ENCODE results near the gene MRPL45. TPM values are rescaled to one million over a fixed set of nuclear protein-coding genes. Genes with fewer than 3 reads are reported as not detected.

MRPL45 gene
- total RNA-seq, 1 experiment from 2014 or later: 60.3 TPM

GRCh38 chr17:38351412-38352222, 54.6 kb downstream of the MRPL45 start, which contains the start of gene SOCS7 (continued):
- TF ChIP-seq ATF6 (CRISPR knock-in tag; IDR thresholded peaks at IDR 0.05) (no peak), IRF2 (CRISPR knock-in tag; IDR thresholded peaks at IDR 0.05; ENCODE audit: borderline replicate concordance, low read depth) (no peak), GABPB1 (CRISPR knock-in tag; IDR thresholded peaks at IDR 0.05) (peak; percentile 82), TEAD1 (CRISPR knock-in tag; IDR thresholded peaks at IDR 0.05) (no peak), SOX15 (CRISPR knock-in tag; IDR thresholded peaks at IDR 0.05) (no peak)

- peak; percentile 30 for ATAC-seq
- POLR2A ChIA-PET: interaction anchor here (0.7 to 1.1 kb wide), 2 partner anchors 27 to 63 kb away, joined by 3 to 5 read pairs; no protein-coding TSS in a partner anchor
- peak overlapping the region; percentile 76 for H3K4me3 Mint-ChIP-seq
- no peak overlapping the region for H3K27ac Mint-ChIP-seq
- CTCF ChIA-PET: interaction anchor here (0.6 to 4.7 kb wide), 17 partner anchors 9 to 315 kb away, joined by 3 to 51 read pairs (median 7); no protein-coding TSS in a partner anchor
- no peaks in the 10 kb centered on the region; the same call in 1 of the 2 replicates for H3K27me3 Mint-ChIP-seq (ENCODE audit: low read depth)
- no peaks in the 10 kb centered on the region for H3K36me3 Mint-ChIP-seq
- peak; percentile 37 for DNase-seq (ENCODE audit: low spot score)
- TF ChIP-seq GABPB1 (CRISPR knock-in tag; IDR thresholded peaks at IDR 0.05): 0 out of 2 replicates have a peak, but pooled peaks have one; percentile 4
- no peak for TF ChIP-seq USF2 (CRISPR knock-in tag; IDR thresholded peaks at IDR 0.05)
- TF ChIP-seq USF1 (CRISPR knock-in tag; IDR thresholded peaks at IDR 0.05): peak; percentile 24; the same call in 1 of the 2 replicates
- no peaks in the 10 kb centered on the region for H3K9me3 Mint-ChIP-seq
- H3K4me1 Mint-ChIP-seq: peaks cover 50% of the 10 kb centered on the region
Observed at GRCh38 chr17:38352245-38353085, 55.5 kb downstream of the MRPL45 start.

- ATAC-seq (no peak), DNase-seq (ENCODE audit: low spot score) (no peak)
- Mint-ChIP-seq H3K27ac (no peak overlapping the region), H3K9me3 (no peaks in the 10 kb centered on the region), H3K4me3 (peak overlapping the region; percentile 76), H3K4me1 (peaks cover 56% of the 10 kb centered on the region), H3K36me3 (no peaks in the 10 kb centered on the region), H3K27me3 (ENCODE audit: low read depth) (no peaks in the 10 kb centered on the region; the same call in 1 of the 2 replicates)
- ChIA-PET POLR2A (interaction anchor here (0.6 to 1.1 kb wide), 3 partner anchors 27 to 62 kb away, joined by 3 to 5 read pairs (median 3); no protein-coding TSS in a partner anchor), CTCF (interaction anchor here (0.7 to 4.7 kb wide), 14 partner anchors 11 to 315 kb away, joined by 3 to 51 read pairs (median 8); no protein-coding TSS in a partner anchor)
- no peak for TF ChIP-seq ZNF423 (CRISPR knock-in tag; IDR thresholded peaks at IDR 0.05)
- TF ChIP-seq OVOL2 (CRISPR knock-in tag; IDR thresholded peaks at IDR 0.05; ENCODE audit: borderline replicate concordance): no peak
- no peak for TF ChIP-seq FOXJ3 (CRISPR knock-in tag; IDR thresholded peaks at IDR 0.05; ENCODE audit: borderline replicate concordance)
- TF ChIP-seq TCF7 (CRISPR knock-in tag; IDR thresholded peaks at IDR 0.05; ENCODE audit: low read depth): no peak
- no peak for TF ChIP-seq ZNF317 (CRISPR knock-in tag; IDR thresholded peaks at IDR 0.05; ENCODE audit: borderline replicate concordance, low read depth)
- TF ChIP-seq CREB1 (CRISPR knock-in tag; IDR thresholded peaks at IDR 0.05): no peak
- TF ChIP-seq IRF2 (CRISPR knock-in tag; IDR thresholded peaks at IDR 0.05; ENCODE audit: borderline replicate concordance, low read depth): no peak
Observed at GRCh38 chr17:38353086-38353604, 56.2 kb downstream of the MRPL45 start.
